Small intestine (tissue), 7 donors: ENCODE data around the gene LRRC34. TPM values are rescaled to one million over a fixed set of nuclear protein-coding genes. Genes with fewer than 3 reads are reported as not detected.
A peak's percentile ranks its signal among the peaks of the same experiment; 100 is the strongest.

Experiments
- DNase-seq, 2 donors: peaks; one replicate each; pipeline versions ENCODE4 v3.0.0 to v3.0.0-alpha.2; 2013
- FAIRE-seq: peaks from 2 replicates; lab custom pipeline; 2012; peaks lifted over from hg19 to GRCh38; lab: Jason Lieb, UNC
- H3K27ac ChIP-seq, 3 donors: one replicate each; pipeline ENCODE4 v1.5.1; 2013; ENCODE audit warnings: low read length in 2 of 3, mild to moderate bottlenecking in 2 of 3, control low read depth in 1 of 3, inconsistent platforms in 1 of 3, low read depth in 1 of 3, moderate library complexity in 1 of 3
- H3K27me3 ChIP-seq, 3 donors: one replicate each; pipeline ENCODE4 v1.6.1; 2013; ENCODE audit warnings: low read length in 3 of 3, inconsistent platforms in 1 of 3; ENCODE audit not compliant: control insufficient read depth in 3 of 3, insufficient read depth in 3 of 3
- H3K36me3 ChIP-seq, 3 donors: one replicate each; pipeline ENCODE4 v1.6.1; 2013; ENCODE audit warnings: low read length in 3 of 3, inconsistent platforms in 1 of 3, low read depth in 1 of 3, mild to moderate bottlenecking in 1 of 3, moderate library complexity in 1 of 3; ENCODE audit not compliant: control insufficient read depth in 3 of 3, insufficient read depth in 2 of 3
- H3K4me1 ChIP-seq, 3 donors: one replicate each; pipeline ENCODE4 v1.6.1; 2013; ENCODE audit warnings: low read length in 2 of 3, inconsistent platforms in 1 of 3, low read depth in 1 of 3, mild to moderate bottlenecking in 1 of 3, moderate library complexity in 1 of 3; ENCODE audit not compliant: control insufficient read depth in 3 of 3, insufficient read depth in 2 of 3
- H3K4me3 ChIP-seq, 3 donors: one replicate each; pipeline ENCODE4 v1.5.1; 2013; ENCODE audit warnings: low read length in 3 of 3, control low read depth in 1 of 3, inconsistent platforms in 1 of 3, low read depth in 1 of 3, mild to moderate bottlenecking in 1 of 3, moderate library complexity in 1 of 3
- H3K9me3 ChIP-seq, 2 donors: one replicate each; pipeline ENCODE4 v1.6.1; 2013; ENCODE audit warnings: low read depth in 1 of 2, low read length in 1 of 2; ENCODE audit not compliant: control insufficient read depth in 2 of 2, insufficient read depth in 1 of 2
- WGBS, 3 donors: extraction: QIAGEN DNeasy Blood & Tissue Kit; methylation state at CpG; one replicate each; pipeline ENCODE4 v1.1.7; 2013; 5-methylcytosine and 5-hydroxymethylcytosine counted together
- polyA plus RNA-seq, 4 donors: library from polyadenylated mRNA; stranded (reverse) in 3 of 4; unstranded in 1 of 4; fragments of 200-250 nt in 3 of 4; fragments of 120-200 nt in 1 of 4; gene quantifications; one replicate each; pipeline versions ENCODE4 v1.2.1 to v1.2.3, GENCODE V29; 2013
- donor health status: healthy with polysubstance abuse.
- donor health status: control.
- donor health status: control.
- donor health status: Bipolar disorder and iron deficiency.
- donor health status: healthy.

LRRC34 gene
- polyA plus RNA-seq, 4 donors = 0.94 to 2.2 (median 1.2) TPM; not detected in 1

DNA sequence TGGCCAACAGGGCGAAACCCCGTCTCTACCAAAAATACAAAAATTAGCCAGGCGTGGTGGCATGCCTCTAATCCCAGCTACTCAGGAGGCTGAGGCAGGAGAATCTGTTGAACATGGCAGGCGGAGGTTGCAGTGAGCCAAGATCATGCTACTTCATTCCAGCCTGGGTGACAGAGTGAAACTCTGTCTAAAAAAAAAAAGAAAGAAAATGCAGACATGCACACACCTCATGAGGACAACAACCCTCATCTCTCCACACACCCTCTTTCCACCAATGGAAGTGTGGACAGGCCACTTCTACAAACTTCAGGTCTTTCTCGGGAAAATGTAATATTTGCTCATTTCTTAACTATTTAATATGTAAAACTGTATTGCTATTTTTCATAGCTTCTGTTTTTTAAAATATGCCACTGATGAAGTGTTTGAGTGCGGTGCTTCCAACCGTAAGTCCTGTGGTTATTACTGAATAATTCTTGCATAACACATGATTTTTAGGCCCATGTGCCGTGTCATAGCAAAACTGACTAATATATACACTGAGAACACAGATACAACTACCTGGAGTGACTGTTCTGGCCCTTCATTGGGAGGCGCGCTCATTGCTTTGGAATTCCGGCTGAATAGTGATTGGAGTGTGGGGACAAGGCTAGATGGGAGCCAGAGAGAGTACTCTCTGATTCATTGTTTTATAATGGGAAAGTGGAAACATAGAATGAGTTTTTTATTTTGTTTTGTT is 33.9 kb upstream of the LRRC34 start:
- Histone ChIP-seq H3K4me1 (no peaks in the 10 kb centered on the region), H3K27ac (no peak overlapping the region), H3K36me3 (peaks cover 0 to 5% (median 0%) of the 10 kb centered on the region in 3 donors), H3K4me3 (no peak overlapping the region), H3K9me3 (peaks cover 0 to 4% of the 10 kb centered on the region in 2 donors), H3K27me3 (no peaks in the 10 kb centered on the region)
- DNase-seq (no peak), FAIRE-seq (no peak)
- 87 to 94% (median 89%) methylated on average over 11 of the region's 11 CpGs for whole genome bisulfite sequencing, 3 donors

- Histone ChIP-seq H3K4me1 (no peaks in the 10 kb centered on the region), H3K9me3 (peaks cover 0 to 4% of the 10 kb centered on the region in 2 donors), H3K27ac (no peak overlapping the region), H3K27me3 (no peaks in the 10 kb centered on the region), H3K36me3 (peaks cover 0 to 2% (median 0%) of the 10 kb centered on the region in 3 donors), H3K4me3 (no peak overlapping the region)
- FAIRE-seq = no peak
- WGBS, 3 donors = 63 to 77% (median 71%) methylated on average over 3 of the region's 3 CpGs
- no peak for DNase-seq
These were observed 30.3 kb upstream of the LRRC34 start for GRCh38 chr3:169842960-169843359.

DNA sequence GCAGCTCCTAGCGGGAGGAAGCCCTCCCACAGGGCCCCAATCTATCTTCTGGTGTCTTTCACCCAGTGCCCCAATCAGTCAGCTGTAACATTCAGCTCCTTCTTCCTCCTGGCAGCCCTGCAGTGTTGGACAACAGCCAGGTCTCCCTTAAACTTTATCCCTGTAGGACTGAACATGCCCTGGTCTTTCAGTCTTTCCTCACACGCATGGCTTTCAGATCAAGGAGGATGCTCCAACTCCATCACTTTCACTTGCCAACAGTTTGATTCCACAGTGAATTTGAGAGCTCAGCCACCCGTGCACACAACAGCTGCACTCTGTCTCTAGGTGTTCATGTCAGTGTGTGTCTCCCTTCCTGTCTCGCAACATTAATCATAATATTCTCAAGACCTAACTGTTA is 28.5 kb upstream of the LRRC34 start:
- Histone ChIP-seq H3K27me3 (no peaks in the 10 kb centered on the region), H3K4me1 (no peaks in the 10 kb centered on the region), H3K4me3 (no peak overlapping the region), H3K9me3 (peaks cover 0 to 4% of the 10 kb centered on the region in 2 donors), H3K36me3 (peaks cover 0 to 2% (median 0%) of the 10 kb centered on the region in 3 donors), H3K27ac (no peak overlapping the region)
- DNase-seq (peak in 1 of 2 donors; percentile 28), FAIRE-seq (no peak)
- WGBS, 3 donors = 50 to 60% (median 57%) methylated on average over 4 of the region's 4 CpGs

DNA sequence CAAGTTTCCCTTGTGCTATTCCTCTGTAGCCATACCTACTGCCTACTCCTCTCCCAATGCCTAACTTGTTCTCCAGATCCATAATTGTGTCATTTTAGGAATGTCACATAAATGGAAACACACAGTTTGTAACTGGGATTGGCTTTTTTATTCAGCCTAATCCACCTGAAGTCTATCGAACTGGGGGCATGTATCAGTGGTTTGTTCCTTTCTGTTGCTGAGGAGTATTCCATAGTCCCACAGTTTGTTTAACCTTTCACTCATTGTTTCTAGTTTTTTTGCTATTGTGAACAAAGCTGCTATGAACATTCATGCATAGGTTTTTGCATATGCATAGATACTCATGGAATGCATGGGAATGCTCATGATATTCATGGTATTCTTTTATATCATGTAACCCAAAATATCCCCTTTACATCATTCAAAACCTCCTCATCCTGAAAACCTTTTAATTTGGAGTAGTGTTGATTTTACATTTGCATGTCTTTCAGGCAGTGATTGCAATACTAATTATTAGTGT is 25.9 kb upstream of the LRRC34 start:
- Histone ChIP-seq H3K4me1 (no peaks in the 10 kb centered on the region), H3K27me3 (no peaks in the 10 kb centered on the region), H3K4me3 (no peak overlapping the region), H3K27ac (no peak overlapping the region), H3K36me3 (peaks cover 0 to 2% (median 0%) of the 10 kb centered on the region in 3 donors), H3K9me3 (peaks cover 0 to 4% of the 10 kb centered on the region in 2 donors)
- DNase-seq (no peak), FAIRE-seq (no peak)
- WGBS, 3 donors = 94 to 100% (median 100%) methylated on average over 1 of the region's 1 CpG

- H3K4me3 ChIP-seq = no peak overlapping the region
- H3K9me3 ChIP-seq = no peaks in the 10 kb centered on the region
- H3K27ac ChIP-seq = no peak overlapping the region
- 80 to 100% (median 91%) methylated on average over 3 of the region's 3 CpGs for WGBS, 3 donors
- FAIRE-seq (no peak), DNase-seq (no peak)
- no peaks in the 10 kb centered on the region for H3K4me1 ChIP-seq
- no peaks in the 10 kb centered on the region for H3K27me3 ChIP-seq
- no peaks in the 10 kb centered on the region for H3K36me3 ChIP-seq
These were observed 24.2 kb upstream of the LRRC34 start for GRCh38 chr3:169836942-169837275.

DNA sequence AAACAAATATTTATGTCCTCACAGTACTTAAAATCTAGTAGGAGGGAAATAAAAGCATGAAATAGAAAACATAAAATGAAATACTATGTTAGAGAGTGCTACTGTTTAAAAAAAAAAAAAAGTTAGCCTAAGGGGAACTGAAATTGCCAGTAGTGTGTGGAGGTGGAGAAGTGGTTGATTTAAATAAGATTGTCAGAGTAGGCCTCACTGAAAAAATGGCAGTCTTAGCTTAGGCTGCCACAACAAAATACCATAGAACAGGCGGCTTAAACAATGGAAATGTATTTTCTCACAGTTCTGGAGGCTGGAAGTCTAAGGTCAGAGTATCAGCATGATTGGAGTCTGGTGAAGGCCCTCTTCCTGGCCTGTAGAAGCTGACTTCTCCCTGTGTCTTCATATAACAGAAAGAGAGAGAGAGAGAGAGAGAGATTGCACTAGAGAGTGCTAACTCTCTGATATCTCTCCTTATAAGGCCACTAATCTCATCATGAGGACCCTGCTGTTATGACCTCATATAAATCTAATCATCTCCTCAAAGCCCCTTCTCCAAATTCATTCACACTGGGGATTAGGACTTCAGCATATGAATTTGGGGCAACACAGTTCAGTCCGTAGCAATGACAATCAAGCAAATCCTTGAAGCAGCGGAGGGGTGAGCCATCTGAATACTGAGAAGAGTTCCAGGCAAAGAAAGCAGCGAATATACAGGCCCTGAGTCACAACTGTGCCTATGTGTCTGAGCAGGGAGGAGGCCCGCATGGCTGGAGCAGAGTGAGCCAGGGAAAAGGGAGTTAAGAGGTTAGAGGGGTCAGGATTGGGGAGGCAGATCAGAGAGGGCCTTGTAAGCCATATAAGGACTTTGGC is 23.6 kb upstream of the LRRC34 start:
- 76 to 97% (median 89%) methylated on average over 5 of the region's 5 CpGs for WGBS, 3 donors
- Histone ChIP-seq H3K4me1 (no peaks in the 10 kb centered on the region), H3K27me3 (no peaks in the 10 kb centered on the region), H3K27ac (no peak overlapping the region), H3K4me3 (no peak overlapping the region), H3K9me3 (no peaks in the 10 kb centered on the region), H3K36me3 (no peaks in the 10 kb centered on the region)
- DNase-seq = no peak
- FAIRE-seq = no peak

- 12 to 45% (median 30%) methylated on average over 1 of the region's 1 CpG for WGBS, 3 donors
- no peaks in the 10 kb centered on the region for H3K4me1 ChIP-seq
- H3K9me3 ChIP-seq = no peaks in the 10 kb centered on the region
- no peaks in the 10 kb centered on the region for H3K27me3 ChIP-seq
- no peaks in the 10 kb centered on the region for H3K36me3 ChIP-seq
- no peak overlapping the region for H3K27ac ChIP-seq
- FAIRE-seq (no peak), DNase-seq (no peak)
- H3K4me3 ChIP-seq = no peak overlapping the region
These were observed 22.8 kb upstream of the LRRC34 start for GRCh38 chr3:169835533-169835932.

DNA sequence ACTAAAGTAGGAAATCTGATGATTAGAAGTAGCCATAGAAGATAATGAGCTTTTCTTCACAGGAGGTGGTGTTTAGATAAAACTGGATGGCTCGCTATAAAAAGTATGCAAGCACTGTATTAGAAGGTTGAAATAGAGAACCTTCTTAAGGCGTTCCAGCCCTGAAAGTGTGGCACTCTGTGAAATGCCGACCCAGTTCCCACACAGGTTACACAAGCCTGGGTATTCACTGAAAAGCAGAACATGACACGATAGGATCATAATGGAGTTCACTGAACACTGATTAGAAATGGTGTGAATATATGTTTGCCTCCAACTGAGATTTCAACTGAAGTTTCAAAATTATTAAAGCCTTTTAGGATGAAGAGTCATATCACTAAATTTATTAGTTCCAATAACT is 15.0 kb upstream of the LRRC34 start:
- 77 to 92% (median 92%) methylated on average over 4 of the region's 4 CpGs for whole genome bisulfite sequencing, 3 donors
- DNase-seq (no peak), FAIRE-seq (no peak)

More for the DNA sequence above, 15.0 kb upstream of the LRRC34 start:
- peaks cover 0 to under 1% (median 0%) of the 10 kb centered on the region in 3 donors for H3K27me3 ChIP-seq
- H3K36me3 ChIP-seq = no peaks in the 10 kb centered on the region
- H3K4me1 ChIP-seq = no peaks in the 10 kb centered on the region
- no peaks in the 10 kb centered on the region for H3K9me3 ChIP-seq
- no peak overlapping the region for H3K4me3 ChIP-seq
- no peak overlapping the region for H3K27ac ChIP-seq
